Endothelial cell of umbilical vein (primary cell): Measurements from ENCODE around the gene SIGLEC6. TPM values are rescaled to one million over a fixed set of nuclear protein-coding genes. Genes with fewer than 3 reads are reported as not detected.

Source experiments
- BruUV-seq: library from RNA; stranded (reverse); fragments of 400-500 nt; replicated peaks from 2 replicates; lab custom pipeline; 2021; lab: Mats Ljungman, UMichigan
- CTCF ChIA-PET: fragments of 300-600, 350-600 bp; sonication (Branson Sonifier 250); formaldehyde crosslinking; loops from one replicate; lab custom pipeline; 2021; ENCODE audit warnings: antibody characterized with exemption, inconsistent platforms; lab: Charles Lee
- POLR2A ChIA-PET: fragments of 300-600, 350-600 bp; sonication (Branson Sonifier 250); formaldehyde crosslinking; loops from one replicate; lab custom pipeline; 2021; ENCODE audit warnings: antibody characterized with exemption, inconsistent platforms; lab: Charles Lee
- DNase-seq: peaks from one replicate; pipeline ENCODE4 v3.0.0-alpha.2; 2011; ENCODE audit warnings: low read depth, low spot score
- FAIRE-seq: peaks from 2 replicates; lab custom pipeline; 2011; peaks lifted over from hg19 to GRCh38; lab: Jason Lieb, UNC
- H2AFZ ChIP-seq: 2 replicates; pipeline ENCODE4 v1.6.0; 2012; ENCODE audit warnings: low read depth, low read length, control low read depth, inconsistent platforms
- H3K27ac ChIP-seq: 2 replicates; pipeline ENCODE4 v1.5.1; 2011; ENCODE audit warnings: low read depth, mild to moderate bottlenecking, control low read depth, low read length, moderate library complexity; ENCODE audit not compliant: insufficient read depth
- H3K27me3 ChIP-seq, 2 experiments: 2 replicates each; pipeline versions ENCODE4 v1.6.0 to v1.6.1; 2011; ENCODE audit warnings: low read length in 2 of 2, mixed read lengths in 1 of 2; ENCODE audit not compliant: control insufficient read depth in 2 of 2, insufficient read depth in 2 of 2
- H3K36me3 ChIP-seq, 2 experiments: 2 replicates in 1 of 2; 3 replicates in 1 of 2; pipeline ENCODE4 v1.5.1; 2011; ENCODE audit warnings: low read length in 2 of 2, mild to moderate bottlenecking in 1 of 2, moderate library complexity in 1 of 2; ENCODE audit not compliant: control insufficient read depth in 2 of 2, insufficient read depth in 2 of 2; ENCODE audit errors: extremely low read depth in 1 of 2
- H3K4me1 ChIP-seq: 3 replicates; pipeline ENCODE4 v1.5.1; 2011; ENCODE audit warnings: mild to moderate bottlenecking, low read length; ENCODE audit not compliant: control insufficient read depth, insufficient read depth; ENCODE audit errors: extremely low read depth
- H3K4me2 ChIP-seq: 2 replicates; pipeline ENCODE4 v1.6.1; 2011; ENCODE audit warnings: low read length, control low read depth, mixed read lengths; ENCODE audit not compliant: insufficient read depth
- H3K4me3 ChIP-seq, 3 experiments: fragments of 200-600 bp in 1 of 3; sonication (generic), shearing (Covaris generic) in 1 of 3; replicated peaks in 1 of 3; 2 replicates each; pipeline ENCODE4 v1.5.1; 2011 to 2016; ENCODE audit warnings: control low read depth in 3 of 3, low read length in 3 of 3, mild to moderate bottlenecking in 2 of 3, inconsistent platforms in 1 of 3, low read depth in 1 of 3, moderate library complexity in 1 of 3; ENCODE audit not compliant: insufficient read depth in 1 of 3
- H3K79me2 ChIP-seq: 2 replicates; pipeline ENCODE4 v1.6.0; 2012; ENCODE audit warnings: low read length, inconsistent platforms; ENCODE audit not compliant: control insufficient read depth, insufficient read depth
- H3K9ac ChIP-seq: replicated peaks from 2 replicates; pipeline ENCODE3; 2011; ENCODE audit warnings: low read length, control low read depth; ENCODE audit not compliant: insufficient read depth; ENCODE audit errors: extremely low read depth
- H3K9me1 ChIP-seq: replicated peaks from 3 replicates; pipeline ENCODE4 v1.6.0; 2011; ENCODE audit warnings: mild to moderate bottlenecking, low read length; ENCODE audit not compliant: control insufficient read depth, insufficient read depth; ENCODE audit errors: extremely low read depth
- H3K9me3 ChIP-seq: replicated peaks from 2 replicates; pipeline ENCODE4 v1.5.1; 2012; ENCODE audit warnings: low read length, inconsistent platforms; ENCODE audit not compliant: control insufficient read depth, insufficient read depth
- H4K20me1 ChIP-seq: replicated peaks from 2 replicates; pipeline ENCODE3; 2011; ENCODE audit warnings: mild to moderate bottlenecking, low read length; ENCODE audit not compliant: control insufficient read depth, insufficient read depth; ENCODE audit errors: extremely low read depth
- CTCF ChIP-seq, 2 donors: IDR thresholded peaks; 1 replicate in 1 of 2; 2 replicates in 1 of 2; pipeline ENCODE4 v1.5.1; 2011; ENCODE audit warnings: low read length in 2 of 2, mild to moderate bottlenecking in 2 of 2, moderate library complexity in 2 of 2, control low read depth in 1 of 2, inconsistent platforms in 1 of 2, low read depth in 1 of 2; ENCODE audit not compliant: insufficient read depth in 1 of 2; ENCODE audit errors: extremely low read depth in 1 of 2
- EZH2 ChIP-seq: IDR thresholded peaks from 2 replicates; pipeline ENCODE4 v1.6.1; 2012; ENCODE audit warnings: borderline replicate concordance, low read depth, mild to moderate bottlenecking, moderate library complexity, low read length, inconsistent platforms; ENCODE audit not compliant: severe bottlenecking
- FOS ChIP-seq: IDR thresholded peaks from 2 replicates; pipeline ENCODE4 v1.6.1; 2011; ENCODE audit warnings: mild to moderate bottlenecking, low read length, moderate library complexity, borderline replicate concordance; ENCODE audit not compliant: insufficient read depth
- GATA2 ChIP-seq: IDR thresholded peaks from 2 replicates; pipeline ENCODE4 v1.7.0; 2011; ENCODE audit warnings: low read depth, mild to moderate bottlenecking, moderate library complexity, mixed read lengths, low read length; ENCODE audit not compliant: insufficient read length, insufficient read depth
- JUN ChIP-seq: IDR thresholded peaks from 2 replicates; pipeline ENCODE4 v1.6.1; 2011; ENCODE audit warnings: borderline replicate concordance, low read depth; ENCODE audit not compliant: insufficient read length, insufficient read depth
- MYC ChIP-seq: IDR thresholded peaks from one replicate; pipeline ENCODE4 v1.6.1; 2011; ENCODE audit warnings: mild to moderate bottlenecking, low read depth, low read length
- POLR2A ChIP-seq: IDR thresholded peaks from 2 replicates; pipeline ENCODE4 v1.6.1; 2012; ENCODE audit warnings: low read depth, mild to moderate bottlenecking, control low read depth, low read length
- POLR2AphosphoS5 ChIP-seq: IDR thresholded peaks from 2 replicates; pipeline ENCODE4 v1.6.1; 2012; ENCODE audit warnings: low read depth, mild to moderate bottlenecking, control low read depth, low read length, moderate library complexity; ENCODE audit not compliant: insufficient read depth
- dilution Hi-C: fragments of 300-500 bp; cut with MboI; formaldehyde crosslinking; loops from one replicate; pipeline ENCODE4 v1.15.0; 2019; ENCODE audit warnings: low sequenced_read_pairs; ENCODE audit not compliant: extremely low pct_ligation_motif_present
- intact Hi-C: fragments of 100-400 bp; cut with micrococcal nuclease; formaldehyde crosslinking; loops from one replicate; pipeline ENCODE4 v1.10.0; 2022
- polyA plus RNA-seq, 4 experiments: library from polyadenylated mRNA; depleted of rRNA in 3 of 4; stranded (reverse) in 3 of 4; unstranded in 1 of 4; fragments of >200 nt; gene quantifications; 2 replicates each; pipeline versions ENCODE4 v1.2.1 to v1.2.3, GENCODE V29; 2011 to 2012; ENCODE audit warnings: missing spikeins in 1 of 4
- total RNA-seq: library from RNA; stranded (reverse); gene quantifications from 2 replicates; pipeline ENCODE4 v1.2.3, GENCODE V29; 2021
- TF ChIP-seq, protein P1 (sequence below): IDR thresholded peaks from 2 replicates; pipeline ENCODE4 v1.6.1; 2011; ENCODE audit not compliant: insufficient read depth, insufficient read length

The SIGLEC6 gene
- total and polyA plus RNA-seq, 2 donors (not counting 3 experiments of a cell fraction or from before 2014, with no cell fraction given) = not detected

GRCh38 chr19:51473009-51473707 is 58.3 kb downstream of the SIGLEC6 start:
- ChIA-PET CTCF (interaction anchor here (0.6 to 10.3 kb wide), 21 partner anchors 9 to 307 kb away, joined by 3 to 414 read pairs (median 4); no protein-coding TSS in a partner anchor), POLR2A (no interaction called here)
- Histone ChIP-seq H3K4me1 (peaks cover 4% of the 10 kb centered on the region), H3K79me2 (no peaks in the 10 kb centered on the region), H4K20me1 (no peaks in the 10 kb centered on the region), H3K36me3 (no peaks in the 10 kb centered on the region), H3K27me3 (no peaks in the 10 kb centered on the region), H3K9me3 (no peaks in the 10 kb centered on the region), H3K4me2 (no peak overlapping the region), H3K27ac (no peak overlapping the region), H2AFZ (no peak overlapping the region), H3K9ac (no peak overlapping the region), H3K4me3 (no peak overlapping the region), H3K9me1 (no peaks in the 10 kb centered on the region)
- DNase-seq (peak; percentile 61), FAIRE-seq (peak; percentile 72)
- dilution Hi-C loops = no loop called here
- intact Hi-C loops = loop anchor here (1.0 to 2.0 kb wide), 5 partner anchors 42 to 306 kb away; no protein-coding TSS in a partner anchor
- BruUV-seq = no TSS peak
- no peak for TF ChIP-seq FOS
- no peak for TF ChIP-seq GATA2
- TF ChIP-seq CTCF (IDR thresholded peaks at IDR 0.05; ENCODE audit: extremely low read depth in 1 of 2, insufficient read depth in 1 of 2, low read depth in 1 of 2, low read length in 2 of 2) = peak; percentile 73 to 83

- H3K27ac ChIP-seq = no peak overlapping the region
- no peak overlapping the region for H3K4me3 ChIP-seq
- no peak overlapping the region for H2AFZ ChIP-seq
- ChIA-PET CTCF (interaction anchor here (0.6 to 10.3 kb wide), 17 partner anchors 9 to 307 kb away, joined by 3 to 414 read pairs (median 4); no protein-coding TSS in a partner anchor), POLR2A (no interaction called here)
- H3K27me3 ChIP-seq = no peaks in the 10 kb centered on the region
- no peak for DNase-seq
- no peaks in the 10 kb centered on the region for H3K79me2 ChIP-seq
- H3K4me1 ChIP-seq = peaks cover 4% of the 10 kb centered on the region
- TF ChIP-seq EZH2 = no peak
- TF ChIP-seq POLR2A = no peak
- TF ChIP-seq CTCF (IDR thresholded peaks at IDR 0.05; ENCODE audit: extremely low read depth in 1 of 2, insufficient read depth in 1 of 2, low read depth in 1 of 2, low read length in 2 of 2) = no peak
- no peak for TF ChIP-seq MYC
- no peak for TF ChIP-seq POLR2AphosphoS5
- TF ChIP-seq JUN = no peak
- TF ChIP-seq FOS = no peak
- TF ChIP-seq, protein P1, sequence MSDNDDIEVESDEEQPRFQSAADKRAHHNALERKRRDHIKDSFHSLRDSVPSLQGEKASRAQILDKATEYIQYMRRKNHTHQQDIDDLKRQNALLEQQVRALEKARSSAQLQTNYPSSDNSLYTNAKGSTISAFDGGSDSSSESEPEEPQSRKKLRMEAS = no peak
- TF ChIP-seq GATA2 = no peak
- no peaks in the 10 kb centered on the region for H4K20me1 ChIP-seq
- no peak overlapping the region for H3K9ac ChIP-seq
- H3K9me1 ChIP-seq = no peaks in the 10 kb centered on the region
- intact Hi-C loops = loop anchor here (1.0 to 2.0 kb wide), 5 partner anchors 43 to 306 kb away; no protein-coding TSS in a partner anchor
- no peaks in the 10 kb centered on the region for H3K9me3 ChIP-seq
- FAIRE-seq = no peak
- no peaks in the 10 kb centered on the region for H3K36me3 ChIP-seq
- no peak overlapping the region for H3K4me2 ChIP-seq
- no TSS peak for BruUV-seq
- dilution Hi-C loops = no loop called here
These were observed 58.9 kb downstream of the SIGLEC6 start for GRCh38 chr19:51472607-51473006.
